OCI-LY3 (cell line): Measurements from ENCODE around the gene APOL4.

ENCODE experiments used
- H2AFZ ChIP-seq: fragments of 200-600, 300-600 bp; shearing (Covaris generic); 2 replicates; pipeline ENCODE4 v1.6.0; 2014; ENCODE audit warnings: antibody characterized with exemption, low read depth, low read length
- H3K27ac ChIP-seq: fragments of 200-600, 300-600 bp; sonication (generic); 2 replicates; pipeline ENCODE4 v1.5.1; 2014; ENCODE audit warnings: mild to moderate bottlenecking, low read length, moderate library complexity, mixed read lengths
- H3K27me3 ChIP-seq: fragments of 200-600, 300-600 bp; sonication (generic); 2 replicates; pipeline ENCODE4 v1.6.1; 2014; ENCODE audit warnings: low read depth, low read length, mixed read lengths
- H3K36me3 ChIP-seq: fragments of 200-600, 300-600 bp; sonication (generic); replicated peaks from 2 replicates; pipeline ENCODE3; 2014; ENCODE audit warnings: low read depth, low read length, mixed read lengths
- H3K4me1 ChIP-seq: fragments of 300-600, 200-600 bp; sonication (generic); 2 replicates; pipeline ENCODE4 v1.6.1; 2014; ENCODE audit warnings: low read length, mixed read lengths
- H3K4me2 ChIP-seq: fragments of 200-600, 300-600 bp; sonication (generic); 2 replicates; pipeline ENCODE4 v1.6.1; 2014; ENCODE audit warnings: low read length, mixed read lengths
- H3K4me3 ChIP-seq: fragments of 300-600, 200-600 bp; sonication (generic); 2 replicates; pipeline ENCODE4 v1.5.1; 2014; ENCODE audit warnings: antibody characterized with exemption, mild to moderate bottlenecking, low read length, moderate library complexity
- H3K79me2 ChIP-seq: fragments of 300-600, 200-600 bp; shearing (Covaris generic); 2 replicates; pipeline ENCODE4 v1.6.1; 2014; ENCODE audit warnings: mild to moderate bottlenecking, low read length, mixed read lengths
- H3K9ac ChIP-seq: fragments of 300-600, 200-600 bp; shearing (Covaris generic); 2 replicates; pipeline ENCODE4 v1.6.0; 2014; ENCODE audit warnings: mild to moderate bottlenecking, low read length, moderate library complexity
- H3K9me3 ChIP-seq: fragments of 200-600, 300-600 bp; shearing (Covaris generic); 2 replicates; pipeline ENCODE4 v1.6.1; 2014; ENCODE audit warnings: low read length, mixed read lengths; ENCODE audit not compliant: insufficient read depth
- H4K20me1 ChIP-seq: fragments of 200-600, 300-600 bp; sonication (generic); 2 replicates; pipeline ENCODE4 v1.6.1; 2016; ENCODE audit warnings: low read length, mixed read lengths; ENCODE audit not compliant: insufficient read depth
- CTCF ChIP-seq: fragments of 200-600, 300-600 bp; sonication (generic); IDR thresholded peaks from 2 replicates; pipeline ENCODE4 v1.5.1; 2014; ENCODE audit warnings: antibody characterized with exemption, low read length, low read depth
- EZH2phosphoT487 ChIP-seq: fragments of 200-600 bp; shearing (Covaris generic); IDR thresholded peaks from 2 replicates; pipeline ENCODE4 v1.6.1; 2018; ENCODE audit warnings: antibody characterized with exemption, mixed run types, low read depth

APOL4 gene

GRCh38 chr22:36234919-36235318, 33.3 kb upstream of the APOL4 start:
- peaks cover 82% of the 10 kb centered on the region for H3K79me2 ChIP-seq
- no peak for TF ChIP-seq CTCF
- TF ChIP-seq EZH2phosphoT487 = no peak

GRCh38 chr22:36234213-36234612, 32.6 kb upstream of the APOL4 start:
- Histone ChIP-seq H3K36me3 (peaks cover 89% of the 10 kb centered on the region), H3K9ac (peak overlapping the region; percentile 66), H3K4me3 (peak overlapping the region; percentile 88), H3K79me2 (peaks cover 75% of the 10 kb centered on the region), H4K20me1 (peaks cover 23% of the 10 kb centered on the region), H3K4me1 (peaks cover 69% of the 10 kb centered on the region), H2AFZ (no peak overlapping the region), H3K4me2 (peak overlapping the region; percentile 82), H3K9me3 (no peaks in the 10 kb centered on the region), H3K27me3 (no peaks in the 10 kb centered on the region), H3K27ac (peak overlapping the region; percentile 94)
- no peak for TF ChIP-seq CTCF
- TF ChIP-seq EZH2phosphoT487 = no peak

More at GRCh38 chr22:36234919-36235318, 33.3 kb upstream of the APOL4 start:
- Histone ChIP-seq H3K4me3 (peak overlapping the region; percentile 88), H2AFZ (no peak overlapping the region), H3K4me2 (peak overlapping the region; percentile 82), H4K20me1 (peaks cover 23% of the 10 kb centered on the region), H3K27ac (peak overlapping the region; percentile 94), H3K9me3 (no peaks in the 10 kb centered on the region), H3K9ac (peak overlapping the region; percentile 66), H3K36me3 (peaks cover 88% of the 10 kb centered on the region), H3K27me3 (no peaks in the 10 kb centered on the region), H3K4me1 (peaks cover 72% of the 10 kb centered on the region)

- Histone ChIP-seq H3K79me2 (peaks cover 71% of the 10 kb centered on the region), H3K27me3 (no peaks in the 10 kb centered on the region)
- TF ChIP-seq EZH2phosphoT487 (no peak), CTCF (no peak)
These were observed 32.2 kb upstream of the APOL4 start for GRCh38 chr22:36233796-36234195.

GRCh38 chr22:36232715-36233401, 31.2 kb upstream of the APOL4 start:
- peak overlapping the region; percentile 66 for H3K9ac ChIP-seq
- H3K79me2 ChIP-seq = peaks cover 62% of the 10 kb centered on the region
- H3K27me3 ChIP-seq = no peaks in the 10 kb centered on the region
- H4K20me1 ChIP-seq = peaks cover 28% of the 10 kb centered on the region
- no peak overlapping the region for H2AFZ ChIP-seq
- peaks cover 85% of the 10 kb centered on the region for H3K36me3 ChIP-seq
- peak overlapping the region; percentile 88 for H3K4me3 ChIP-seq
- peak overlapping the region; percentile 82 for H3K4me2 ChIP-seq
- no peaks in the 10 kb centered on the region for H3K9me3 ChIP-seq
- H3K27ac ChIP-seq = peak overlapping the region; percentile 94
- no peak for TF ChIP-seq CTCF
- TF ChIP-seq EZH2phosphoT487 = no peak
- H3K4me1 ChIP-seq = peaks cover 67% of the 10 kb centered on the region

More at GRCh38 chr22:36233796-36234195, 32.2 kb upstream of the APOL4 start:
- Histone ChIP-seq H3K27ac (peak overlapping the region; percentile 94), H3K4me1 (peaks cover 69% of the 10 kb centered on the region), H4K20me1 (peaks cover 23% of the 10 kb centered on the region), H3K36me3 (peaks cover 88% of the 10 kb centered on the region), H3K9ac (peak overlapping the region; percentile 66; the same call in 1 of the 2 replicates), H3K9me3 (no peaks in the 10 kb centered on the region), H3K4me2 (peak overlapping the region; percentile 82), H3K4me3 (peak overlapping the region; percentile 88), H2AFZ (no peak overlapping the region)
